A549 (cell line): Measurements from ENCODE around the gene MYRIP. TPM values are rescaled to one million over a fixed set of nuclear protein-coding genes. Genes with fewer than 3 reads are reported as not detected.

Experiments
- ATAC-seq, 2 experiments: fragments of 200-7000 bp in 1 of 2; fragments of >200 bp in 1 of 2; cut with Nextera tagmentation in 1 of 2; cut with Tn5 transposase in 1 of 2; 3 replicates each; pipeline versions ENCODE4 v1.8.0 to v1.9.1; 2018 to 2020; ENCODE audit warnings: mild to moderate bottlenecking in 1 of 2, moderate library complexity in 1 of 2
- CTCF ChIA-PET: fragments of 300-600 bp; sonication (Branson Sonifier 250); formaldehyde crosslinking; extraction: SDS; loops from one replicate; lab custom pipeline; 2021; ENCODE audit warnings: antibody characterized with exemption, inconsistent platforms; lab: Yijun Ruan, JAX
- POLR2A ChIA-PET: fragments of 350-600 bp; formaldehyde crosslinking; extraction: SDS; loops from one replicate; lab custom pipeline; 2021; ENCODE audit warnings: antibody characterized with exemption, inconsistent platforms; lab: Yijun Ruan, JAX
- DNase-seq, 2 experiments: peaks; one replicate each; pipeline versions ENCODE4 v3.0.0 to v3.0.0-alpha.2; 2011 to 2016; ENCODE audit warnings: low read depth in 1 of 2, low spot score in 1 of 2
- FAIRE-seq: peaks from 2 replicates; lab custom pipeline; 2011; peaks lifted over from hg19 to GRCh38; lab: Jason Lieb, UNC
- H3K27ac ChIP-seq, 2 experiments: fragments of >200 bp; sonication (Bioruptor Twin); formaldehyde crosslinking; 3 replicates each; pipeline ENCODE4 v1.5.1; 2016 to 2017
- H3K4me1 ChIP-seq: fragments of >200 bp; sonication (Bioruptor Twin); formaldehyde crosslinking; 3 replicates; pipeline ENCODE4 v1.6.1; 2016
- H3K4me2 ChIP-seq: fragments of >200 bp; sonication (Bioruptor Twin); formaldehyde crosslinking; 3 replicates; pipeline ENCODE4 v1.6.1; 2016
- H3K4me3 ChIP-seq: fragments of >200 bp; sonication (Bioruptor Twin); formaldehyde crosslinking; 3 replicates; pipeline ENCODE4 v1.5.1; 2016
- H3K9me3 ChIP-seq: fragments of >200 bp; sonication (Bioruptor Twin); formaldehyde crosslinking; 3 replicates; pipeline ENCODE4 v1.6.1; 2016
- CEBPB ChIP-seq, 2 experiments: fragments of >200 bp in 1 of 2; sonication (Bioruptor Twin) in 1 of 2; formaldehyde crosslinking in 1 of 2; IDR thresholded peaks; 2 replicates each; pipeline ENCODE4 v1.6.1; 2012 to 2016
- E2F6 ChIP-seq: IDR thresholded peaks from 2 replicates; pipeline ENCODE4 v1.6.1; 2012; ENCODE audit warnings: low read depth, borderline replicate concordance
- EHF ChIP-seq: fragments of 250-450 bp; sonication (Bioruptor Pico); IDR thresholded peaks from 2 replicates; pipeline ENCODE4 v1.5.0; 2020; ENCODE audit warnings: mild to moderate bottlenecking
- EP300 ChIP-seq, 2 experiments: fragments of >200 bp; sonication (Bioruptor Twin); formaldehyde crosslinking; IDR thresholded peaks; 2 replicates in 1 of 2; 3 replicates in 1 of 2; pipeline ENCODE4 v1.6.1; 2016 to 2017
- ESRRA ChIP-seq: fragments of 150-350 bp; IDR thresholded peaks from 2 replicates; pipeline ENCODE4 v1.6.1; 2014; ENCODE audit warnings: mild to moderate bottlenecking, low read length, borderline replicate concordance
- FOSB ChIP-seq: fragments of 250-450 bp; sonication (Bioruptor Pico); IDR thresholded peaks from 2 replicates; pipeline ENCODE4 v1.5.0; 2020; ENCODE audit warnings: mild to moderate bottlenecking, moderate library complexity
- FOSL2 ChIP-seq, 2 experiments: fragments of 450-650 bp in 1 of 2; fragments of >200 bp in 1 of 2; sonication (Bioruptor Twin) in 1 of 2; formaldehyde crosslinking; IDR thresholded peaks; 2 replicates each; pipeline versions ENCODE4 v1.5.0 to v1.6.1; 2016 to 2020; ENCODE audit warnings: mild to moderate bottlenecking in 1 of 2, moderate library complexity in 1 of 2
- FOXS1 ChIP-seq: fragments of 250-450 bp; sonication (Bioruptor Pico); IDR thresholded peaks from 2 replicates; pipeline ENCODE4 v1.5.0; 2020; ENCODE audit warnings: mild to moderate bottlenecking, moderate library complexity
- GATA3 ChIP-seq: IDR thresholded peaks from 2 replicates; pipeline ENCODE4 v1.6.1; 2012; ENCODE audit warnings: borderline replicate concordance
- HOXB5 ChIP-seq: fragments of 250-450 bp; sonication (Bioruptor Pico); IDR thresholded peaks from 2 replicates; pipeline ENCODE4 v1.5.0; 2020; ENCODE audit warnings: mild to moderate bottlenecking, moderate library complexity
- JUN ChIP-seq, 2 experiments: fragments of >200 bp; sonication (Bioruptor Twin); formaldehyde crosslinking; IDR thresholded peaks; 2 replicates in 1 of 2; 3 replicates in 1 of 2; pipeline ENCODE4 v1.6.1; 2016 to 2017
- NR3C1 ChIP-seq: fragments of >200 bp; sonication (Bioruptor Twin); formaldehyde crosslinking; IDR thresholded peaks from 3 replicates; pipeline ENCODE4 v1.6.1; 2017
- PHF8 ChIP-seq: fragments of 200-600 bp; sonication (generic); IDR thresholded peaks from 2 replicates; pipeline ENCODE4 v1.6.1; 2016; ENCODE audit warnings: low read depth, mild to moderate bottlenecking, antibody characterized with exemption, moderate library complexity, borderline replicate concordance
- POLR2A ChIP-seq: IDR thresholded peaks from 2 replicates; pipeline ENCODE4 v1.6.1; 2012; ENCODE audit warnings: mild to moderate bottlenecking, low read length
- RAD21 ChIP-seq, 2 experiments: fragments of >200 bp in 1 of 2; sonication (Bioruptor Twin) in 1 of 2; formaldehyde crosslinking in 1 of 2; IDR thresholded peaks in 1 of 2; conservative IDR thresholded peaks in 1 of 2; 2 replicates in 1 of 2; 3 replicates in 1 of 2; pipeline ENCODE4 v1.6.1; 2012 to 2018; ENCODE audit warnings: inconsistent platforms in 1 of 2
- RFX5 ChIP-seq: fragments of 450-650 bp; IDR thresholded peaks from 2 replicates; pipeline ENCODE4 v1.7.1; 2014; ENCODE audit warnings: antibody characterized with exemption, mild to moderate bottlenecking, moderate library complexity
- SREBF2 ChIP-seq: fragments of 450-650 bp; IDR thresholded peaks from 2 replicates; pipeline ENCODE4 v1.6.1; 2014; ENCODE audit warnings: mild to moderate bottlenecking, moderate library complexity
- TFCP2L1 ChIP-seq: fragments of 250-450 bp; sonication (Bioruptor Pico); IDR thresholded peaks from 2 replicates; pipeline ENCODE4 v1.5.0; 2021; ENCODE audit warnings: mild to moderate bottlenecking
- USF2 ChIP-seq: fragments of 450-650 bp; IDR thresholded peaks from 2 replicates; pipeline ENCODE4 v1.6.1; 2014; ENCODE audit warnings: antibody characterized with exemption
- ZC3H11A ChIP-seq: fragments of 450-650 bp; IDR thresholded peaks from 2 replicates; pipeline ENCODE4 v1.6.1; 2014; ENCODE audit warnings: antibody characterized with exemption, mild to moderate bottlenecking
- WGBS: methylation state at CpG from one replicate; pipeline ENCODE4 v1.1.6; 2017; ENCODE audit errors: missing lambda C conversion rate; 5-methylcytosine and 5-hydroxymethylcytosine counted together
- polyA plus RNA-seq, 4 experiments: library from polyadenylated mRNA; depleted of rRNA in 3 of 4; stranded (reverse); fragments of >200 nt; fragmentation: RNase III in 1 of 4; extraction: RNeasy Plus Mini Kit Qiagen cat#74134 plus additional on column Dnase treatment in 1 of 4; gene quantifications; 2 replicates in 3 of 4; 3 replicates in 1 of 4; pipeline ENCODE4 v1.2.3, GENCODE V29; 2011 to 2017
- TF ChIP-seq, protein P1 (sequence below): fragments of 250-450 bp; sonication (Bioruptor Pico); IDR thresholded peaks from 2 replicates; pipeline ENCODE4 v1.5.0; 2020; ENCODE audit warnings: low read depth, mild to moderate bottlenecking, moderate library complexity
- TF ChIP-seq, protein P2 (sequence below): fragments of >200 bp; sonication (Bioruptor Twin); formaldehyde crosslinking; IDR thresholded peaks from 2 replicates; pipeline ENCODE4 v1.6.1; 2016
- TF ChIP-seq, protein P3 (sequence below): fragments of 150-350 bp; IDR thresholded peaks from 2 replicates; pipeline ENCODE4 v1.6.1; 2014; ENCODE audit warnings: low read depth, mild to moderate bottlenecking, low read length
- TF ChIP-seq, protein P4 (sequence below): fragments of 250-450 bp; sonication (Bioruptor Pico); IDR thresholded peaks from 2 replicates; pipeline ENCODE4 v1.5.0; 2021; ENCODE audit warnings: mild to moderate bottlenecking, moderate library complexity, borderline replicate concordance
- TF ChIP-seq, protein P5 (sequence below): fragments of >200 bp; sonication (Bioruptor Twin); formaldehyde crosslinking; IDR thresholded peaks from 3 replicates; pipeline ENCODE4 v1.5.1; 2016

Gene MYRIP
- polyA plus RNA-seq, 2 of the 4 experiments (the other 2 are of a cell fraction): not detected

DNA sequence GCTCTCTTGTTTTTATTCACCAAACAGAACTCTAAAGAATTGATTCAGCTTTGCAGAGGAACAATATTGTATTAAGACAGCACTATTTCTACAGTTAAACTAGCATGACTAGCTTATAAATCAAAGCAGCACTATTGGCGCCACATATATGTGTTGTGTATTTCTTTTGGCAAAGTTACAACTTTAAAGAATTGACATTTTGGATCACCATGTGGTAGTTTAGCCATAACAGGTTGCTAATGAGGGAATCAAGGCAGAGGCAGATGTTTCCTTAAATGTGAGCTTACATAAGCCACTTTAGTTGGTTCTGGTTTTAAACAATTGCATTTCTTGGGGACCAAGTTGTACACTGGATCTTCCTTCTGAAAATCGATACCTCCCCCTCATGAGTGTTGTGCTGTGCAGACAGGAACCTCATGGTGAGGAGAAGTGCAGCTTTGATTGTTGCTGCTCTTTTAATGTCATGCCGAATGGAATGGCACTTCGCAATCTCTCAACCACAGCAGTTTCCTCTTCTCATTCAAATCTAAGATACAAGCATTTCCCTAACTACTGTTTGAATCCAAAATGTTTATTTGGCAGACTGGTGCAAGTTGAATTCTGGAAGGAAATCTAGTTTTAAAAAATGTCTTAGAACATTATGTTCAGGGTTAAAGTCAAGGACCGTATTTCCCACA, 151.2 kb downstream of the MYRIP start (continued):
- TF ChIP-seq, protein P1, sequence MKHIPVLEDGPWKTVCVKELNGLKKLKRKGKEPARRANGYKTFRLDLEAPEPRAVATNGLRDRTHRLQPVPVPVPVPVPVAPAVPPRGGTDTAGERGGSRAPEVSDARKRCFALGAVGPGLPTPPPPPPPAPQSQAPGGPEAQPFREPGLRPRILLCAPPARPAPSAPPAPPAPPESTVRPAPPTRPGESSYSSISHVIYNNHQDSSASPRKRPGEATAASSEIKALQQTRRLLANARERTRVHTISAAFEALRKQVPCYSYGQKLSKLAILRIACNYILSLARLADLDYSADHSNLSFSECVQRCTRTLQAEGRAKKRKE (CRISPR knock-in tag): no peak

DNA sequence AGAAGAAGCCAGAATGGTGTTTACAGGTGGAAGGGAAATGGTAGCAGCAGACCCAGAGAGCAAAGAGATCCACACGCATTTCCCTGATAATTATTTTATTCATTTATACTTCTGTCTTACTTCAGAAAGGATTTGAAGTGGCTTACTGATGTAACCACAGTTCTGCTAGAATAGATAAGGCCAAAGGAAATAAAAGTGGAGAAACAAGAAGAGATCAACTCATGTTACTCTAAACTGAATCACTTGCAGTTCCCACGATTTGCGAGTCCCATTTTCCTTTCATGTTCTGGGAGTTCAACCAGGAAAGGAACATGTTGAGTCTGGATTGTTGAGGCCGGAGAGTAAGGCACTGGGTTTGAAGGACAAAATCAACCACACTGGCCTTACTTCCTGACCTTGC, 151.8 kb downstream of the MYRIP start:
- FAIRE-seq (no peak), DNase-seq (no peak), ATAC-seq (no peak)
- H3K27ac ChIP-seq: no peak overlapping the region
- no peaks in the 10 kb centered on the region for H3K9me3 ChIP-seq
- ChIA-PET CTCF (no interaction called here), POLR2A (no interaction called here)
- TF ChIP-seq ESRRA (no peak), EP300 (IDR thresholded peaks at IDR 0.05) (no peak), FOSL2 (IDR thresholded peaks at IDR 0.05) (no peak), FOSL2 (CRISPR knock-in tag; IDR thresholded peaks at IDR 0.05) (no peak), EHF (no peak), E2F6 (no peak), RAD21 (conservative IDR thresholded peaks at IDR 0.05 in 1 of 2, IDR thresholded peaks at IDR 0.05 in 1 of 2) (no peak), POLR2A (no peak), PHF8 (no peak), CEBPB (IDR thresholded peaks at IDR 0.05) (no peak), GATA3 (no peak), ZC3H11A (no peak), RFX5 (no peak), NR3C1 (no peak)
- TF ChIP-seq, protein P2, sequence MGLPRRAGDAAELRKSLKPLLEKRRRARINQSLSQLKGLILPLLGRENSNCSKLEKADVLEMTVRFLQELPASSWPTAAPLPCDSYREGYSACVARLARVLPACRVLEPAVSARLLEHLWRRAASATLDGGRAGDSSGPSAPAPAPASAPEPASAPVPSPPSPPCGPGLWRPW: no peak
- TF ChIP-seq, protein P3, sequence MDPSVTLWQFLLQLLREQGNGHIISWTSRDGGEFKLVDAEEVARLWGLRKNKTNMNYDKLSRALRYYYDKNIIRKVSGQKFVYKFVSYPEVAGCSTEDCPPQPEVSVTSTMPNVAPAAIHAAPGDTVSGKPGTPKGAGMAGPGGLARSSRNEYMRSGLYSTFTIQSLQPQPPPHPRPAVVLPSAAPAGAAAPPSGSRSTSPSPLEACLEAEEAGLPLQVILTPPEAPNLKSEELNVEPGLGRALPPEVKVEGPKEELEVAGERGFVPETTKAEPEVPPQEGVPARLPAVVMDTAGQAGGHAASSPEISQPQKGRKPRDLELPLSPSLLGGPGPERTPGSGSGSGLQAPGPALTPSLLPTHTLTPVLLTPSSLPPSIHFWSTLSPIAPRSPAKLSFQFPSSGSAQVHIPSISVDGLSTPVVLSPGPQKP: no peak
- TF ChIP-seq, protein P1 (CRISPR knock-in tag): no peak
- 4% methylated on average over 4 of the region's 4 CpGs for WGBS
- no peaks in the 10 kb centered on the region for H3K4me1 ChIP-seq
- H3K4me2 ChIP-seq: no peak overlapping the region
- H3K4me3 ChIP-seq: no peak overlapping the region

DNA sequence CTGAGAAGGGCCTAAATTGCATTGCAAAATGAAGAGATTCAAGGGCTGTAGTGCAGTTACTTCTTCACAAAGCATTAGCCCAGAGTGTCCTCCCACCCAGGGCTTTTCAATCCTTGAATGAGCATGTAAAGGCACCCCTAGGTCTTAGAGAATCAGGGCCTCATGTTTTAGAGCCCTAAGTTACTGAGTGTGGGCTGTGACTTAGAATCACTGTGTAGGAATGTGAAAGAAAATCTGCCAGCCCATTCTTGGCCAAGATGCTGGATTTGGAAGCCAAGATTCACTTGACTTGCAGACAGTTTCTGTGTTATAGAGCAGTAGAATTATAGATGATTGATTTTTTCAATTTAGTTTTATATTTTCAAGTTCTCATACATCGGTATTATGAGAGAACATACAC, 153.2 kb downstream of the MYRIP start:
- Histone ChIP-seq H3K4me3 (no peak overlapping the region), H3K4me1 (no peaks in the 10 kb centered on the region), H3K4me2 (no peak overlapping the region), H3K9me3 (no peaks in the 10 kb centered on the region), H3K27ac (no peak overlapping the region)
- FAIRE-seq (no peak), DNase-seq (no peak), ATAC-seq (no peak)
- 0% methylated on average over 1 of the region's 1 CpG for WGBS
- ChIA-PET POLR2A (no interaction called here), CTCF (interaction anchor here (1.0 kb wide), 1 partner anchor 41 kb away, joined by 3 read pairs; no protein-coding TSS in a partner anchor)
- TF ChIP-seq USF2 (no peak), JUN (IDR thresholded peaks at IDR 0.05) (no peak), FOXS1 (no peak), CEBPB (IDR thresholded peaks at IDR 0.05) (no peak), TFCP2L1 (CRISPR knock-in tag) (no peak), HOXB5 (no peak), FOSB (no peak), SREBF2 (no peak)
- TF ChIP-seq, protein P4, sequence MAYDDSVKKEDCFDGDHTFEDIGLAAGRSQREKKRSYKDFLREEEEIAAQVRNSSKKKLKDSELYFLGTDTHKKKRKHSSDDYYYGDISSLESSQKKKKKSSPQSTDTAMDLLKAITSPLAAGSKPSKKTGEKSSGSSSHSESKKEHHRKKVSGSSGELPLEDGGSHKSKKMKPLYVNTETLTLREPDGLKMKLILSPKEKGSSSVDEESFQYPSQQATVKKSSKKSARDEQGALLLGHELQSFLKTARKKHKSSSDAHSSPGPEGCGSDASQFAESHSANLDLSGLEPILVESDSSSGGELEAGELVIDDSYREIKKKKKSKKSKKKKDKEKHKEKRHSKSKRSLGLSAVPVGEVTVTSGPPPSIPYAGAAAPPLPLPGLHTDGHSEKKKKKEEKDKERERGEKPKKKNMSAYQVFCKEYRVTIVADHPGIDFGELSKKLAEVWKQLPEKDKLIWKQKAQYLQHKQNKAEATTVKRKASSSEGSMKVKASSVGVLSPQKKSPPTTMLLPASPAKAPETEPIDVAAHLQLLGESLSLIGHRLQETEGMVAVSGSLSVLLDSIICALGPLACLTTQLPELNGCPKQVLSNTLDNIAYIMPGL: no peak
- TF ChIP-seq, protein P5, sequence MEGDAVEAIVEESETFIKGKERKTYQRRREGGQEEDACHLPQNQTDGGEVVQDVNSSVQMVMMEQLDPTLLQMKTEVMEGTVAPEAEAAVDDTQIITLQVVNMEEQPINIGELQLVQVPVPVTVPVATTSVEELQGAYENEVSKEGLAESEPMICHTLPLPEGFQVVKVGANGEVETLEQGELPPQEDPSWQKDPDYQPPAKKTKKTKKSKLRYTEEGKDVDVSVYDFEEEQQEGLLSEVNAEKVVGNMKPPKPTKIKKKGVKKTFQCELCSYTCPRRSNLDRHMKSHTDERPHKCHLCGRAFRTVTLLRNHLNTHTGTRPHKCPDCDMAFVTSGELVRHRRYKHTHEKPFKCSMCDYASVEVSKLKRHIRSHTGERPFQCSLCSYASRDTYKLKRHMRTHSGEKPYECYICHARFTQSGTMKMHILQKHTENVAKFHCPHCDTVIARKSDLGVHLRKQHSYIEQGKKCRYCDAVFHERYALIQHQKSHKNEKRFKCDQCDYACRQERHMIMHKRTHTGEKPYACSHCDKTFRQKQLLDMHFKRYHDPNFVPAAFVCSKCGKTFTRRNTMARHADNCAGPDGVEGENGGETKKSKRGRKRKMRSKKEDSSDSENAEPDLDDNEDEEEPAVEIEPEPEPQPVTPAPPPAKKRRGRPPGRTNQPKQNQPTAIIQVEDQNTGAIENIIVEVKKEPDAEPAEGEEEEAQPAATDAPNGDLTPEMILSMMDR: no peak
- TF ChIP-seq, protein P2: no peak
- TF ChIP-seq, protein P1 (CRISPR knock-in tag): no peak
